Testis (tissue), 3 donors: Measurements from ENCODE around the gene MEIKIN. TPM values are rescaled to one million over a fixed set of nuclear protein-coding genes. Genes with fewer than 3 reads are reported as not detected.

Experiments used
- DNase-seq: peaks from one replicate; pipeline ENCODE4 v3.0.0-alpha.2; 2019
- H3K27ac ChIP-seq, 2 donors: fragments of 200-600 bp; sonication (generic); one replicate each; pipeline ENCODE4 v1.5.1; 2019
- H3K27me3 ChIP-seq: fragments of 200-600 bp; sonication (generic); one replicate; pipeline ENCODE4 v1.5.1; 2019
- H3K36me3 ChIP-seq: fragments of 200-600 bp; sonication (generic); one replicate; pipeline ENCODE4 v1.5.1; 2017; ENCODE audit warnings: low read depth; ENCODE audit errors: missing control alignments
- H3K4me1 ChIP-seq: fragments of 200-600 bp; sonication (generic); one replicate; pipeline ENCODE4 v1.5.1; 2019
- H3K4me3 ChIP-seq, 2 donors: fragments of 200-600 bp; sonication (generic); one replicate each; pipeline ENCODE4 v1.5.1; 2017 to 2019
- H3K9me3 ChIP-seq: fragments of 200-600 bp; sonication (generic); one replicate; pipeline ENCODE4 v1.5.1; 2017
- CTCF ChIP-seq, 3 experiments: fragments of 450-650 bp in 2 of 3; fragments of 200-600 bp in 1 of 3; sonication (generic) in 1 of 3; IDR thresholded peaks; one replicate each; pipeline ENCODE4 v1.5.1; 2016 to 2019; ENCODE audit warnings: antibody characterized with exemption in 3 of 3, mild to moderate bottlenecking in 2 of 3, moderate library complexity in 1 of 3
- POLR2A ChIP-seq: fragments of 450-650 bp; IDR thresholded peaks from one replicate; pipeline ENCODE4 v1.6.1; 2017; ENCODE audit warnings: antibody characterized with exemption, mild to moderate bottlenecking, moderate library complexity
- WGBS, 2 donors: methylation state at CpG; one replicate each; pipeline ENCODE4 v1.1.5; 2018; 5-methylcytosine and 5-hydroxymethylcytosine counted together
- intact Hi-C: fragments of 100-400 bp; cut with DNase I; formaldehyde crosslinking; loops from one replicate; pipeline ENCODE4 v1.15.1; 2023; ENCODE audit warnings: low total_unique reads
- polyA plus RNA-seq: library from polyadenylated mRNA; stranded (reverse); fragments of 350-450 nt; fragmentation: Illumina TruSeq; extraction: RNeasy Lipid Tissue Mini Kit (QIAGEN cat#74804); gene quantifications from one replicate; pipeline ENCODE4 v1.2.3, GENCODE V29; 2014; ENCODE audit warnings: low read depth, low replicate concordance; ENCODE audit not compliant: insufficient read depth
- total RNA-seq, 2 donors: library from RNA; depleted of rRNA; stranded (reverse); fragments of >200 nt; gene quantifications; one replicate each; pipeline ENCODE4 v1.2.3, GENCODE V29; 2016

Gene MEIKIN
- total and polyA plus RNA-seq, 3 donors from 2014 or later, result 13.6 to 27.0 (median 15.1) TPM

GRCh38 chr5:131857388-131857787 is 88.1 kb downstream of the MEIKIN start:
- no peak for DNase-seq
- H3K9me3 ChIP-seq, result no peaks in the 10 kb centered on the region
- intact Hi-C loops, result no loop called here

GRCh38 chr5:131855452-131855851 is 90.0 kb downstream of the MEIKIN start:
- Histone ChIP-seq H3K4me3 (no peak overlapping the region), H3K9me3 (no peaks in the 10 kb centered on the region), H3K36me3 (no peaks in the 10 kb centered on the region), H3K27me3 (no peaks in the 10 kb centered on the region), H3K4me1 (no peaks in the 10 kb centered on the region), H3K27ac (no peak overlapping the region)
- intact Hi-C loops, result no loop called here
- no peak for TF ChIP-seq CTCF (IDR thresholded peaks at IDR 0.05)
- TF ChIP-seq POLR2A, result no peak
- DNase-seq, result no peak
- WGBS, 2 donors, result 86 to 90% methylated on average over 3 of the region's 3 CpGs

More at GRCh38 chr5:131857388-131857787, 88.1 kb downstream of the MEIKIN start:
- H3K27me3 ChIP-seq, result no peaks in the 10 kb centered on the region
- no peaks in the 10 kb centered on the region for H3K36me3 ChIP-seq
- no peak overlapping the region for H3K4me3 ChIP-seq
- no peak overlapping the region for H3K27ac ChIP-seq
- no peaks in the 10 kb centered on the region for H3K4me1 ChIP-seq
- 88 to 92% methylated on average over 6 to 10 of the region's 10 CpGs for WGBS, 2 donors
- no peak for TF ChIP-seq POLR2A
- no peak for TF ChIP-seq CTCF (IDR thresholded peaks at IDR 0.05)

GRCh38 chr5:131854134-131854533 is 91.3 kb downstream of the MEIKIN start:
- Histone ChIP-seq H3K27ac (no peak overlapping the region), H3K36me3 (no peaks in the 10 kb centered on the region), H3K4me1 (no peaks in the 10 kb centered on the region), H3K9me3 (no peaks in the 10 kb centered on the region), H3K27me3 (no peaks in the 10 kb centered on the region), H3K4me3 (no peak overlapping the region)
- intact Hi-C loops, result no loop called here
- no peak for DNase-seq
- TF ChIP-seq POLR2A (no peak), CTCF (IDR thresholded peaks at IDR 0.05) (no peak)

GRCh38 chr5:131848662-131849061 is 96.8 kb downstream of the MEIKIN start:
- DNase-seq, result no peak
- Histone ChIP-seq H3K9me3 (no peaks in the 10 kb centered on the region), H3K27me3 (no peaks in the 10 kb centered on the region), H3K4me1 (no peaks in the 10 kb centered on the region), H3K4me3 (no peak overlapping the region), H3K36me3 (no peaks in the 10 kb centered on the region), H3K27ac (no peak overlapping the region)
- 73 to 77% methylated on average over 2 of the region's 2 CpGs for WGBS, 2 donors
- intact Hi-C loops, result no loop called here
- TF ChIP-seq CTCF (IDR thresholded peaks at IDR 0.05) (no peak), POLR2A (no peak)

GRCh38 chr5:131846536-131846935 is 98.9 kb downstream of the MEIKIN start:
- no peak for TF ChIP-seq POLR2A
- TF ChIP-seq CTCF (IDR thresholded peaks at IDR 0.05), result no peak
- WGBS, 2 donors, result 71 to 100% methylated on average over 1 of the region's 1 CpG
- no peak for DNase-seq
- H3K9me3 ChIP-seq, result no peaks in the 10 kb centered on the region
- H3K4me1 ChIP-seq, result no peaks in the 10 kb centered on the region
- H3K27me3 ChIP-seq, result no peaks in the 10 kb centered on the region
- H3K4me3 ChIP-seq, result no peak overlapping the region
- H3K27ac ChIP-seq, result no peak overlapping the region
- intact Hi-C loops, result no loop called here
- H3K36me3 ChIP-seq, result no peaks in the 10 kb centered on the region
